Neural progenitor cell (in vitro differentiated cells): ENCODE results near the gene TREM1.
"Not testable (repeated sequence)": the region's sequence is repeated elsewhere in the genome, so short reads cannot be mapped to it uniquely, and the experiment has no call there.

ENCODE experiments used
- CTCF ChIP-seq: fragments of 200-600 bp; sonication (generic); IDR thresholded peaks from 2 replicates; pipeline ENCODE4 v1.5.1; 2017; ENCODE audit warnings: antibody characterized with exemption, mild to moderate bottlenecking
- EZH2 ChIP-seq: fragments of 200-600 bp; sonication (generic); IDR thresholded peaks from 2 replicates; pipeline ENCODE4 v1.6.1; 2017; ENCODE audit warnings: antibody characterized with exemption, mild to moderate bottlenecking, moderate library complexity
- EZH2phosphoT487 ChIP-seq: fragments of 200-600 bp; sonication (generic); IDR thresholded peaks from 2 replicates; pipeline ENCODE4 v1.6.1; 2017; ENCODE audit warnings: antibody characterized with exemption

DNA sequence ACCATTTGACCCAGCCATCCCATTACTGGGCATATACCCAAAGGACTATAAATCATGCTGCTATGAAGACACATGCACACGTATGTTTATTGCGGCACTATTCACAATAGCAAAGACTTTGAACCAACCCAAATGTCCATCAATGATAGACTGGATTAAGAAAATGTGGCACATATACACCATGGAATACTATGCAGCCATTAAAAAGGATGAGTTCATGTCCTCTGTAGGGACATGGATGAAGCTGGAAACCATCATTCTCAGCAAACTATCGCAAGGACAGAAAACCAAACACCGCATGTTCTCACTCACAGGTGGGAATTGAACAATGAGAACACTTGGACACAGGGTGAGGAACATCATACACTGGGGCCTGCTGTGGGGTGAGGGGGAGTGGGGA is 40.0 kb downstream of the TREM1 start:
- not testable (repeated sequence) for TF ChIP-seq CTCF, EZH2, EZH2phosphoT487
